Parathyroid adenoma (tissue), 2 donors: ENCODE results near the gene TRIP11.

Experiments used
- H2AFZ ChIP-seq: fragments of 300-600 bp; sonication (generic); one replicate; pipeline ENCODE4 v1.7.0; 2017; ENCODE audit warnings: antibody characterized with exemption, mild to moderate bottlenecking
- H3K27ac ChIP-seq: fragments of 300-600 bp; sonication (generic); one replicate; pipeline ENCODE4 v1.7.0; 2017
- H3K27me3 ChIP-seq: fragments of 300-600 bp; sonication (generic); one replicate; pipeline ENCODE4 v1.7.0; 2017; ENCODE audit warnings: low read length; ENCODE audit not compliant: control insufficient read depth, insufficient read depth
- H3K36me3 ChIP-seq: fragments of 300-600 bp; sonication (generic); one replicate; pipeline ENCODE4 v1.7.0; 2017; ENCODE audit warnings: low read length; ENCODE audit not compliant: control insufficient read depth, insufficient read depth
- H3K4me1 ChIP-seq: fragments of 300-600 bp; sonication (generic); one replicate; pipeline ENCODE4 v1.7.0; 2017; ENCODE audit warnings: control low read depth
- H3K4me2 ChIP-seq: fragments of 300-600 bp; sonication (generic); one replicate; pipeline ENCODE4 v1.7.0; 2017; ENCODE audit warnings: low read length
- H3K4me3 ChIP-seq: fragments of 300-600 bp; sonication (generic); one replicate; pipeline ENCODE4 v1.7.0; 2017; ENCODE audit warnings: low read depth, low read length
- H3K79me2 ChIP-seq: fragments of 300-600 bp; sonication (generic); one replicate; pipeline ENCODE4 v1.7.0; 2017; ENCODE audit warnings: control low read depth
- H3K9ac ChIP-seq: fragments of 300-600 bp; sonication (generic); one replicate; pipeline ENCODE4 v1.7.0; 2017; ENCODE audit warnings: mild to moderate bottlenecking
- H3K9me3 ChIP-seq: fragments of 300-600 bp; sonication (generic); one replicate; pipeline ENCODE4 v1.7.0; 2017; ENCODE audit warnings: low read length; ENCODE audit not compliant: control insufficient read depth
- TF ChIP-seq, protein P1 (sequence below): fragments of 300-600 bp; sonication (generic); IDR thresholded peaks from one replicate; pipeline ENCODE4 v1.7.0; 2017; ENCODE audit warnings: antibody characterized with exemption, mild to moderate bottlenecking
- donor health status: primary hyperparathyroidism.

Gene TRIP11

DNA sequence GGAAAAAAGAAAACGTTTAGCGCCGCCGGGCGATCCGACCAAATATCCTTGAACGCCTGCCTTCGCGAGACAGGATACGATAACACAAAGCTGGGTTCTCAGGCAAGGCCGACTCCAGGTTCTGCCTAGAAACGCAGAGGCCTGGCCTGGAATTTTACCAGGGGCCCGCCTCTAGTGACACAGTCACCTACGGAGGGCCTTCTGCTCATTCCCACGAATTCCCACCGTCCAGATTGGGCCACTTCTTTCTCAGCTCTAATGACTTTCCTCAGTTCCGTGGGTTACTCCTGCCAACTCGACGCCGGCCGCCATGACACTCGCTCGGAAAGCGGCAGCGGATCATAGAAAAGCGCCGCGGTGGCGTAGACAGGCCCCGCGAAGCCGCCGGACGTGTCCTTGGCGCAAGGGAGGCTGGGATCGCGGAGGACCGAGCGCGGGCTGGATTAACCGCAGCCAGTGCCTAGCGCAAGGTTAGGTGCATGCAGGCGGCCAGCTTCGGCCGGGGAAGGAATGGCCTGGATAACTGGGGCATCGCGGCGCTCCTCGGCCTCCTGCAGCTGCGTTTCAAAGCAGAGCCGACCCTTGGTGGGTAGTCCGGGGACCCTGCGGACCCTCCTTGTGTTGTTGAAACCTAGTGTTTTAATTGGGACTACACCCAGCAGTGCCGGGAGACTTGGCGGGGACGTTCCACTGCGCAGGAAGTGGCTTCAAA lies at the start of gene TRIP11:
TSS of gene TRIP11 (minus strand) at position 341 of the 712 bp plus-strand sequence. CDS start 374 bp downstream, outside the sequence.
- no peaks in the 10 kb centered on the region for H3K36me3 ChIP-seq
- H3K4me3 ChIP-seq: peak within 1 kb of the TSS; percentile 98
- peak within 1 kb of the TSS; percentile 69 for H3K4me2 ChIP-seq
- no peaks in the 10 kb centered on the region for H3K27me3 ChIP-seq
- no peaks in the 10 kb centered on the region for H3K9me3 ChIP-seq
- peak within 1 kb of the TSS; percentile 96 for H3K9ac ChIP-seq
- H3K79me2 ChIP-seq: peaks cover 42% of the 10 kb centered on the region
- H2AFZ ChIP-seq: peak within 1 kb of the TSS; percentile 99
- H3K4me1 ChIP-seq: peaks cover 4% of the 10 kb centered on the region
- TF ChIP-seq, protein P1, sequence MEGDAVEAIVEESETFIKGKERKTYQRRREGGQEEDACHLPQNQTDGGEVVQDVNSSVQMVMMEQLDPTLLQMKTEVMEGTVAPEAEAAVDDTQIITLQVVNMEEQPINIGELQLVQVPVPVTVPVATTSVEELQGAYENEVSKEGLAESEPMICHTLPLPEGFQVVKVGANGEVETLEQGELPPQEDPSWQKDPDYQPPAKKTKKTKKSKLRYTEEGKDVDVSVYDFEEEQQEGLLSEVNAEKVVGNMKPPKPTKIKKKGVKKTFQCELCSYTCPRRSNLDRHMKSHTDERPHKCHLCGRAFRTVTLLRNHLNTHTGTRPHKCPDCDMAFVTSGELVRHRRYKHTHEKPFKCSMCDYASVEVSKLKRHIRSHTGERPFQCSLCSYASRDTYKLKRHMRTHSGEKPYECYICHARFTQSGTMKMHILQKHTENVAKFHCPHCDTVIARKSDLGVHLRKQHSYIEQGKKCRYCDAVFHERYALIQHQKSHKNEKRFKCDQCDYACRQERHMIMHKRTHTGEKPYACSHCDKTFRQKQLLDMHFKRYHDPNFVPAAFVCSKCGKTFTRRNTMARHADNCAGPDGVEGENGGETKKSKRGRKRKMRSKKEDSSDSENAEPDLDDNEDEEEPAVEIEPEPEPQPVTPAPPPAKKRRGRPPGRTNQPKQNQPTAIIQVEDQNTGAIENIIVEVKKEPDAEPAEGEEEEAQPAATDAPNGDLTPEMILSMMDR: no peak
- peak within 1 kb of the TSS; percentile 96 for H3K27ac ChIP-seq

DNA sequence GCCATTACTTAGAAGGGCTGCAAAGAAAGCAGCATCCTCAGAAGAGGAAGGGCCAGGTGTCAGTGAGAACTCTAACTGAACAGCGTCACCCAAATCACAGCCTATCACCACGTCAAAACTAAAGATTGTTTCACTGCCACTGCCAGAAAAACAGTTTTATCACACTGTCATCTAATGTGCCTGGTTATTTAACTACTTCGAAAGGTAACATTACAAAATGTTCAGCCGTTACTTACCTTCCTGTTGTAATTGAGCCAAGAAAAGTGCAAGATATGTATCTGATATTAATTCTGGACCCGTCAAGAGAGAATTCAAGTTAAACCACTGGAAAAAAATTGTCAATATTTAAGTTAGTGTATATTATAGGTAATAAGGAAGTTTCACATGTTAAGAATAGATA lies 48.6 kb upstream of the TRIP11 start:
- Histone ChIP-seq H3K36me3 (no peaks in the 10 kb centered on the region), H3K9me3 (no peaks in the 10 kb centered on the region), H3K4me3 (no peak overlapping the region), H3K4me2 (no peak overlapping the region), H3K27me3 (no peaks in the 10 kb centered on the region), H3K9ac (no peak overlapping the region), H3K27ac (no peak overlapping the region), H2AFZ (no peak overlapping the region), H3K79me2 (no peaks in the 10 kb centered on the region), H3K4me1 (no peaks in the 10 kb centered on the region)
- TF ChIP-seq, protein P1: no peak

DNA sequence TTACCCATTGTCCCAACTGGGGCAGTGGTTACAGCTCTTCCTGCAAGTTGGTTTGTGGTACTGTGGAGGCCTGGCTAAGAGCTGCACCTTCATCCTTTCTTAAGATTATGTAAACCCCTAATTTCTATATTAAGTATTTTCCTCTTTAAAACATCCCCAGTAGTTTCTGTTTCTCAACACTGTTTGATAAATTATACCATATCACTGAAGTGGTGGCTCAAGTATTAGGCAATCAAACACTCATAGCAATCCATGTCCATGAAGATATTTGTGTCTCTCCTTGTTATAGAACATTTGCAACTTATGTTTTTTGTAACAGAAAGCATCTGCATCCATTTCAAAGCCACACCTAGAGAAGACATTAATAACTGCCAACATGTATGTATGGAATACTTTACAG lies 34.7 kb upstream of the TRIP11 start:
- H3K9me3 ChIP-seq: no peaks in the 10 kb centered on the region
- no peaks in the 10 kb centered on the region for H3K27me3 ChIP-seq
- no peak overlapping the region for H3K4me2 ChIP-seq
- H3K27ac ChIP-seq: no peak overlapping the region
- TF ChIP-seq, protein P1: no peak
- H3K79me2 ChIP-seq: no peaks in the 10 kb centered on the region
- H3K4me3 ChIP-seq: no peak overlapping the region
- no peak overlapping the region for H3K9ac ChIP-seq
- H3K36me3 ChIP-seq: no peaks in the 10 kb centered on the region
- no peaks in the 10 kb centered on the region for H3K4me1 ChIP-seq
- no peak overlapping the region for H2AFZ ChIP-seq

DNA sequence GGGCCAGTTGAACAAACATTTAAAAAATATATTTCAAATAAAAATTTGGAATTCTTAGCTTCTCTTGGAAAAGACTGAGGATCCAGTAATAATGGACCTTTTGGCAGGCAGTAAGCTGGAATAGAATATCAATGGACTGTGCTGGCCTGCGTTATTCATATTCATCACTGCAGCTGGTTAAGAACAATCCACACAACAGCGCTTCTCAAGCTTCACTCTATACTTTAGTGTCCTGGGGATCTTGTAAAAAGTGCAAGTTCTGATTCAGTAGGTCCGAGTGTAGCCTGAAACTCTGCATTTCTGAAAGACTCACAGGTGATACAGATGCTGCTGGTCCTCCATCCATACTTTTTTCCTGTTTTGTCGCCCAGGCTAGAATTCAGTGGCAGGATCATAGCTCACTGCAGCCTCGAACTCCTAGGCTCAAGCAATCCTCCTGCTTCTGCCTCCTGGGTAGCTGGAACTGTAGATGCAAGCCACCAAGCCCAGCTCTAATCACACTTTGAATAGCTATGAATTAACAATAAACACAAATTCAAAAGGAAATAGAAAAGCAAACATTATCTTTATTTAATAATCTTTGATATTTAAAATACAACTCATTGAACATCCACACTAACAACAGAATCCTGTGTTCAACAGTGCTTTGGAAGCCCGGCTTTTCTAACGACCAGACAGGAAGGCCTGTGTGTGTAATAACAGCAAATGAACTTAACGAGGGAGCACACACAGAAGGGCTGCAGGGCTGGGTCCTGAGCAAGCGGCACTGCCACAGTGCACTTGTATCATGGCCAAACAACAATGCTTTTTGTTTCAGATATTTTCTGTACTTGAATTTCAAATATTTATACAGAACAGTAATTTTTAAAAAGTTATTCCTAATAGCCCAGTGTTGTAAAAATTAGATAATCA lies 18.4 kb upstream of the TRIP11 start:
- H3K9me3 ChIP-seq: no peaks in the 10 kb centered on the region
- H3K27ac ChIP-seq: no peak overlapping the region
- no peaks in the 10 kb centered on the region for H3K79me2 ChIP-seq
- no peak overlapping the region for H2AFZ ChIP-seq
- TF ChIP-seq, protein P1: no peak
- H3K36me3 ChIP-seq: no peaks in the 10 kb centered on the region
- H3K27me3 ChIP-seq: no peaks in the 10 kb centered on the region
- no peak overlapping the region for H3K9ac ChIP-seq
- no peak overlapping the region for H3K4me3 ChIP-seq
- no peaks in the 10 kb centered on the region for H3K4me1 ChIP-seq
- H3K4me2 ChIP-seq: no peak overlapping the region
